IMR-90 (cell line): ENCODE data around the gene CDH13. TPM values are rescaled to one million over a fixed set of nuclear protein-coding genes. Genes with fewer than 3 reads are reported as not detected.

Source experiments
- ATAC-seq: fragments of 200-7000 bp; cut with Tn5 transposase; 2 replicates; pipeline ENCODE4 v1.9.1; 2020; ENCODE audit warnings: low read depth, mild to moderate bottlenecking, moderate library complexity
- BruUV-seq: library from RNA; stranded (reverse); fragments of 400-500 nt; replicated peaks from 2 replicates; lab custom pipeline; 2021; lab: Mats Ljungman, UMichigan
- CTCF ChIA-PET: fragments of 300-600 bp; formaldehyde crosslinking; extraction: SDS; loops from one replicate; lab custom pipeline; 2021; ENCODE audit warnings: antibody characterized with exemption; lab: Yijun Ruan, JAX
- POLR2A ChIA-PET: fragments of 300-600 bp; sonication (Branson Sonifier 250); formaldehyde crosslinking; loops from one replicate; lab custom pipeline; 2022; ENCODE audit warnings: antibody characterized with exemption; ENCODE audit not compliant: unreplicated experiment; lab: Charles Lee
- DNase-seq: peaks from one replicate; pipeline ENCODE4 v3.0.0; 2013
- H2AFZ ChIP-seq: replicated peaks from 2 replicates; pipeline ENCODE3; 2013; ENCODE audit warnings: low read length, mild to moderate bottlenecking; ENCODE audit not compliant: poor library complexity
- H2AK5ac ChIP-seq: 2 replicates; pipeline ENCODE4 v1.6.1; 2013; ENCODE audit warnings: low read depth, low read length, inconsistent platforms
- H2AK9ac ChIP-seq: replicated peaks from 2 replicates; pipeline ENCODE3; 2013; ENCODE audit warnings: mild to moderate bottlenecking, low read depth, low read length, moderate library complexity; ENCODE audit not compliant: poor library complexity
- H2BK120ac ChIP-seq: 2 replicates; pipeline ENCODE4 v1.6.1; 2013; ENCODE audit warnings: low read depth, low read length, inconsistent platforms
- H2BK15ac ChIP-seq: 3 replicates; pipeline ENCODE4 v1.6.1; 2013; ENCODE audit warnings: low read depth, low read length, inconsistent platforms
- H2BK20ac ChIP-seq: 2 replicates; pipeline ENCODE4 v1.6.1; 2013; ENCODE audit warnings: low read depth, mild to moderate bottlenecking, inconsistent platforms, low read length, moderate library complexity
- H2BK5ac ChIP-seq: 2 replicates; pipeline ENCODE4 v1.6.1; 2013; ENCODE audit warnings: mild to moderate bottlenecking, low read depth, low read length, inconsistent platforms; ENCODE audit not compliant: poor library complexity, severe bottlenecking
- H3K14ac ChIP-seq: replicated peaks from 2 replicates; pipeline ENCODE4 v1.6.1; 2013; ENCODE audit warnings: low read depth, low read length, inconsistent platforms
- H3K18ac ChIP-seq: 2 replicates; pipeline ENCODE4 v1.6.1; 2013; ENCODE audit warnings: low read depth, low read length, control low read depth
- H3K23ac ChIP-seq: 2 replicates; pipeline ENCODE4 v1.6.1; 2013; ENCODE audit warnings: low read depth, low read length, inconsistent platforms
- H3K27ac ChIP-seq: 2 replicates; pipeline ENCODE4 v1.5.1; 2013; ENCODE audit warnings: mild to moderate bottlenecking, control low read depth, low read length; ENCODE audit not compliant: insufficient read depth
- H3K27me3 ChIP-seq: 2 replicates; pipeline ENCODE4 v1.6.1; 2013; ENCODE audit warnings: low read length; ENCODE audit not compliant: control insufficient read depth, insufficient read depth
- H3K36me3 ChIP-seq: 2 replicates; pipeline ENCODE4 v1.6.1; 2013; ENCODE audit warnings: low read length, mixed read lengths; ENCODE audit not compliant: control insufficient read depth, insufficient read depth
- H3K4ac ChIP-seq: 2 replicates; pipeline ENCODE4 v1.6.1; 2013; ENCODE audit warnings: low read depth, low read length, inconsistent platforms
- H3K4me1 ChIP-seq: 2 replicates; pipeline ENCODE4 v1.6.1; 2013; ENCODE audit warnings: low read length, mixed read lengths; ENCODE audit not compliant: control insufficient read depth, insufficient read depth
- H3K4me2 ChIP-seq: 2 replicates; pipeline ENCODE4 v1.6.1; 2013; ENCODE audit warnings: low read depth, mild to moderate bottlenecking, control low read depth, low read length, moderate library complexity
- H3K4me3 ChIP-seq: 2 replicates; pipeline ENCODE4 v1.5.1; 2013; ENCODE audit warnings: low read depth, mild to moderate bottlenecking, control low read depth, low read length, moderate library complexity; ENCODE audit not compliant: insufficient read depth
- H3K56ac ChIP-seq: 2 replicates; pipeline ENCODE4 v1.6.1; 2013; ENCODE audit warnings: low read length, inconsistent platforms; ENCODE audit not compliant: insufficient read depth; ENCODE audit errors: extremely low read depth
- H3K79me1 ChIP-seq, 2 experiments: 2 replicates each; pipeline ENCODE4 v1.6.1; 2013; ENCODE audit warnings: low read length in 2 of 2, inconsistent platforms in 1 of 2, low read depth in 1 of 2
- H3K9ac ChIP-seq: 2 replicates; pipeline ENCODE4 v1.6.1; 2013; ENCODE audit warnings: low read depth, low read length, control low read depth
- H3K9me1 ChIP-seq: 2 replicates; pipeline ENCODE4 v1.6.1; 2013; ENCODE audit warnings: low read length, inconsistent platforms; ENCODE audit not compliant: insufficient read depth
- H3K9me3 ChIP-seq: 2 replicates; pipeline ENCODE4 v1.6.1; 2013; ENCODE audit warnings: low read length; ENCODE audit not compliant: control insufficient read depth, insufficient read depth
- H4K20me1 ChIP-seq: 2 replicates; pipeline ENCODE4 v1.6.1; 2013; ENCODE audit warnings: low read length, inconsistent platforms; ENCODE audit not compliant: insufficient read depth
- H4K5ac ChIP-seq: 2 replicates; pipeline ENCODE4 v1.6.1; 2013; ENCODE audit warnings: mild to moderate bottlenecking, low read depth, low read length, control low read depth
- H4K8ac ChIP-seq, 2 experiments: 2 replicates each; pipeline ENCODE4 v1.6.1; 2013; ENCODE audit warnings: low read depth in 2 of 2, low read length in 2 of 2, control low read depth in 1 of 2, inconsistent platforms in 1 of 2
- H4K91ac ChIP-seq: 2 replicates; pipeline ENCODE4 v1.6.1; 2013; ENCODE audit warnings: low read depth, low read length, inconsistent platforms; ENCODE audit not compliant: insufficient read depth
- CHD1 ChIP-seq: IDR thresholded peaks from 2 replicates; pipeline ENCODE4 v1.6.1; 2012; ENCODE audit warnings: low read depth, low read length, improper control_type of control experiment
- FOS ChIP-seq: fragments of 150-350 bp; IDR thresholded peaks from 2 replicates; pipeline ENCODE4 v1.6.1; 2016; ENCODE audit warnings: low read depth, low read length
- MAFK ChIP-seq: IDR thresholded peaks from 2 replicates; pipeline ENCODE4 v1.6.1; 2012; ENCODE audit warnings: low read depth, low read length, improper control_type of control experiment
- RAD21 ChIP-seq: IDR thresholded peaks from 2 replicates; pipeline ENCODE4 v1.6.1; 2012; ENCODE audit warnings: low read length, improper control_type of control experiment
- RCOR1 ChIP-seq: IDR thresholded peaks from 2 replicates; pipeline ENCODE4 v1.6.1; 2012; ENCODE audit warnings: mild to moderate bottlenecking, low read length, improper control_type of control experiment; ENCODE audit not compliant: insufficient replicate concordance
- WGBS, 2 experiments: methylation state at CpG; one replicate each; pipeline versions ENCODE4 v1.1.5 to v1.1.7; 2013; ENCODE audit warnings: missing lambda C conversion rate in 2 of 2; ENCODE audit not compliant: insufficient read length in 1 of 2; ENCODE audit errors: extremely low coverage in 2 of 2; 5-methylcytosine and 5-hydroxymethylcytosine counted together
- dilution Hi-C: fragments of 300-500 bp; cut with HindIII; formaldehyde crosslinking; loops from one replicate; pipeline ENCODE4 v1.14.3; 2018; ENCODE audit warnings: low sequenced_read_pairs; ENCODE audit not compliant: unreplicated experiment
- in situ Hi-C: fragments of 300-500 bp; cut with MboI; formaldehyde crosslinking; loops from 3 replicates; pipeline ENCODE4 v1.14.3; 2019; ENCODE audit warnings: low sequenced_read_pairs, inconsistent platforms, mixed read lengths
- intact Hi-C: fragments of 100-400 bp; cut with micrococcal nuclease; formaldehyde crosslinking; loops from 2 replicates; pipeline ENCODE4 v1.10.0; 2022
- polyA plus RNA-seq, 3 experiments: library from polyadenylated mRNA; depleted of rRNA; stranded (reverse); fragments of >200 nt; gene quantifications; 2 replicates each; pipeline ENCODE4 v1.2.3, GENCODE V29; 2012; ENCODE audit warnings: low replicate concordance in 1 of 3
- total RNA-seq: library from RNA; depleted of rRNA; stranded (reverse); fragments of >200 nt; gene quantifications from 2 replicates; pipeline ENCODE4 v1.2.3, GENCODE V29; 2012

CDH13 gene
- total and polyA plus RNA-seq, 2 of the 4 experiments (the other 2 are of a cell fraction) = 61.6 to 74.7 TPM

- in situ Hi-C loops = no loop called here
- no peak overlapping the region for H4K5ac ChIP-seq
- H2BK20ac ChIP-seq = no peak overlapping the region
- H2AK5ac ChIP-seq = no peak overlapping the region; the same call in 1 of the 2 replicates
- H3K4me1 ChIP-seq = no peaks in the 10 kb centered on the region; the same call in 1 of the 2 replicates
- H3K4ac ChIP-seq = no peak overlapping the region
- no peak overlapping the region for H2AFZ ChIP-seq
- no peaks in the 10 kb centered on the region for H4K20me1 ChIP-seq
- H3K27ac ChIP-seq = no peak overlapping the region
- no peak overlapping the region for H2BK5ac ChIP-seq
- dilution Hi-C loops = no loop called here
- H3K18ac ChIP-seq = no peak overlapping the region
- H3K9me3 ChIP-seq = no peaks in the 10 kb centered on the region
- no peak overlapping the region for H2BK120ac ChIP-seq
- BruUV-seq = no TSS peak
- 50% methylated on average over 1 of the region's 6 CpGs; no CpG with 5 or more reads in 1 of the 2 experiments for WGBS, 2 experiments
- H3K4me2 ChIP-seq = no peak overlapping the region
- H3K4me3 ChIP-seq = no peak overlapping the region
- no peak overlapping the region for H4K91ac ChIP-seq
- H3K9me1 ChIP-seq = no peaks in the 10 kb centered on the region
- no peaks in the 10 kb centered on the region for H3K79me1 ChIP-seq
- H3K27me3 ChIP-seq = peaks cover 2% of the 10 kb centered on the region; the same call in 1 of the 2 replicates
- TF ChIP-seq RAD21 (no peak), RCOR1 (no peak), FOS (no peak), CHD1 (no peak), MAFK (no peak)
- H2BK15ac ChIP-seq = no peak overlapping the region
- no peaks in the 10 kb centered on the region for H3K36me3 ChIP-seq
- H3K56ac ChIP-seq = no peak overlapping the region
- CTCF ChIA-PET = no interaction called here
- DNase-seq (no peak), ATAC-seq (no peak)
- no peak overlapping the region for H4K8ac ChIP-seq
- POLR2A ChIA-PET = no interaction called here
- no peak overlapping the region for H2AK9ac ChIP-seq
- no peak overlapping the region for H3K14ac ChIP-seq
- intact Hi-C loops = no loop called here
- H3K23ac ChIP-seq = no peak overlapping the region
- H3K9ac ChIP-seq = no peak overlapping the region
Measured at GRCh38 chr16:82582975-82583374, 43.8 kb upstream of the CDH13 start.
